GM18520 (cell line): Measurements from ENCODE around the gene PPCS.

ENCODE experiments used
- ATAC-seq: cut with Tn5 transposase; IDR thresholded peaks from one replicate; pipeline ENCODE4 v1.9.1; 2021; ENCODE audit not compliant: unreplicated experiment

Gene PPCS

GRCh38 chr1:42456010-42456753 is at the start of gene PPCS, which contains the start of gene ZMYND12:
Gene PPCS, plus strand, starts transcription at chr1:42456543. Its CDS starts 23 bp downstream, at chr1:42456566.
Gene ZMYND12, minus strand, starts transcription at chr1:42456022. Its CDS starts 25 bp downstream, at chr1:42455997.
- ATAC-seq, result peak; percentile 80

- ATAC-seq, result no peak
Observed at GRCh38 chr1:42414551-42415496, 41.5 kb upstream of the PPCS start.

- ATAC-seq, result no peak
Observed at GRCh38 chr1:42417166-42417565, 39.2 kb upstream of the PPCS start.

DNA sequence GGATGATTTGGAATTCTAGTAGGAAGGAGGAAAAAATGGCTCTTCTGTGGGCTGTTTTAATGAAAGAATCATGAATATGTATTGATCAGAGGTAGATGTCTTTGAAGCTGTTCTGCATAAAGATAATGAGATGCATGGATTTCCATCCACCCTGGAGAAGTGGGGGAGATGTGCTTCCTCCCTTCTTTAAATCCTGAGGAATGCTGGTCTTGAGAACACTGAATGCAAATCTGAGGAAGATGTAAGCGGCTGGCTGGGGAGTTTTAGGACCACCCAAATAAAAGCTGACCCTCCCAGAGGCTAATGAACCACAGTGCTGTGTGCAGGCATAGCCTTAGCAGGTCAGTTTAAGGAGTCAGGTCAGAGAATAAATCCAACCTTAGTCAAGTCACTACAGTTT is 37.8 kb upstream of the PPCS start:
- ATAC-seq, result no peak

DNA sequence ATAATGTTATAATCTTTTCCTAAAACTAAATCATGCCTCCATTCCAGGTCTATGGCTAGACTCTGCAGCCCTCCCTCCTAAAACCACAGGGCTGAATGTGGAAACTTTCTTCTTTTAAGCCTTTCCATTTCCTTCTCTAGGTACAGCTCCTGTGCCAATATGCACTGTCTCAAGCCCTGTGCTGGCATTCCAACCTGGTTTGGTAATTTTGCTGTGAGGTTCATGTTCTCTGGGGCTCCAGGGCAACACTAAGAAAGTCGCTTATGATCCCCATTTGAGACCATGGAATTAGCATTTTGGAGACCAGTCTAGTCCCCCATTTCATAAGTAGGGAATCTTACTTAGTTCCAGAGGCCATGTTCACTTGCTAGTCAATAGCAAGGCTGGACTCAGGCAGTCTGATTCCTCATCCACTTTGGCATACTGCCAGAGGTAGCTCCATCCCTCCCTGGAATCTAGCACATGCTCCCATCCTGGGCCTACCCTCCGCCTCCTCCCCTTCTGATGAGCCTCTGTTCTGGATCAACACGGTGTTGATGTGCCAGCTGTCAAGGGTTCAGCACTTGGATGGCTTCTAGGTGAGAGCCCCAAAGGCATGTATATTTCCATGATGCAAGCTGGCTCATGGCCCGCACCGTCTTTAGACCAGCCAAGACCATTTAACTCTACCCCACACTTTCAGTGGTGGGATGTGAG is 37.1 kb upstream of the PPCS start:
- no peak for ATAC-seq

DNA sequence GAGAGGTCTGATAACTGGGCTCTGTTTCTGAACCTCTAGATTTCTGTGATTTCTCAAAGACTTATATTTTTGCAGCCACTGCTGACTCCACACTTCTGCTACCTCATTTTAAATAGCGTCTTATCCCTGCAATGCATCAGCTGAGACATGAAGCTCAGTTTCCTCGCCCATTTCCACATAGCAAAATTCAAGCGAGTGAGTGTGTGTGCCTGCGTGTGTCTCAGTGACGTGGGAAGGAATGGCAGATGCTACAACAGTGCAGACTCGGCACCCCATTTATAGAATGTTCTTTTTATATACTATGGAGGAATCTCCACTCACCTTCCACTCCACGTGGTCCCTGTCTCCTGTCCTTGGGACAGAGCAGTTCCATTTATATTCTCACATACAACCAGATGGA is 36.2 kb upstream of the PPCS start:
- ATAC-seq, result no peak

GRCh38 chr1:42420911-42421585 is 35.3 kb upstream of the PPCS start:
- ATAC-seq, result no peak

DNA sequence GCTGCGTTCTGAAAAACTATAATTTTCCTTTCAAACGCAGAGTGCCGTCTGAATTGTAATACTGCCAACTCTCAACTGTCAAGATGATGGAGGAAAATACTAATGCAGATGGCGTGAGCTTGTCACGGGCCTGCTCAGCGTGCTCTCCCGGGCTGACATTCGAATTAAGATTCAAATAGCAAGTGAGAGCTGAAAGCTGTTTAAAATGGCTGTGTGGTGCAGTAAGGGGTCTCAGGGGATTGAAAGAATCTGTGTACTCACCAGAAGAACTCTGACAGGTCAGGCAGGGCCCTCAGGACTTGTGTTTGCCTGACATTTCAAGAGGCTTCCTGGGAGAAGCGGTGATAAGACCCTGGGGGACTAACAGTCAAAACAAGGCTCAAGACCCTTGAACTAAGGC is 33.6 kb upstream of the PPCS start:
- ATAC-seq, result no peak

- no peak for ATAC-seq
Observed at GRCh38 chr1:42423681-42424080, 32.7 kb upstream of the PPCS start.

GRCh38 chr1:42424201-42424600 is 32.1 kb upstream of the PPCS start:
- no peak for ATAC-seq

GRCh38 chr1:42427240-42427639 is 29.1 kb upstream of the PPCS start:
- no peak for ATAC-seq

- ATAC-seq, result no peak
Observed at GRCh38 chr1:42429603-42430002, 26.7 kb upstream of the PPCS start.

- no peak for ATAC-seq
Observed at GRCh38 chr1:42430286-42431135, 25.8 kb upstream of the PPCS start.

- no peak for ATAC-seq
Observed at GRCh38 chr1:42431514-42431913, 24.8 kb upstream of the PPCS start.

GRCh38 chr1:42432714-42433113 is 23.6 kb upstream of the PPCS start:
- no peak for ATAC-seq

GRCh38 chr1:42433369-42433768 is 23.0 kb upstream of the PPCS start:
- no peak for ATAC-seq

DNA sequence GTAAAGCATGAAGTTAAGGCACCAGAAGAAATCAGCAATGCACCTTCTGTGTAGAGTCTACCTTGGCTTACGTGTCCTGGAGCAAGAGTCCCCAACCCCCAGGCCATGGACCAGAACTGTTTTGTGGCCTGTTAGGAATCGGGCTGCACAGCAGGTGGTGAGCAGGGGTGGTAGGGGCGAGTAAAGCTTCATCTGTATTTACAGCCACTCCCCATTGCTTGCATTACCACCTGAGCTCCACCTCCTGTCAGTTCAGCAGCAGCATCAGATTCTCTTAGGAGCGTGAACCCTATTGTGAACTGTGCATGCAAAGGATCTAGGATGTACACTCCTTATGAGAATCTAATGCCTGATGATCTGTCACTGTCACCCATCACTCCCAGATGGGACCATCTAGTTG is 22.0 kb upstream of the PPCS start:
- no peak for ATAC-seq

DNA sequence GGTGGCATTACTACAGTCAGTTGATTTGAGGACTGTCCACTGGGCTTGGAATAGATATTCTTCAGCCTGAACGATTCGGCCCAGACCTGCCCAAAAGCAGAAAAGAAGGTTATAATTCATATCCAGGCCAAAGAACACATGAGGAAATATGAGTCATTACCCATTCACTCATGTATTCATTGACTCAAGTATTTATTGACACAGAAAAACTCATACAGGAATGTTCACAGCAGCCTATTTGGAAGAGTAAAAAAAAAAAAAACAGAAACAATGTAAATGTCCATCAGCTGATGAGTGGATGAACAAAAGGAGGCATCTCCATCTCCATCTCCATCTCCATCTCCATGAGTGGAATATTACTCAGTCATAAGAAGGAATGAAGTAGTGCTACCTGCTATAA is 16.4 kb upstream of the PPCS start:
- no peak for ATAC-seq

DNA sequence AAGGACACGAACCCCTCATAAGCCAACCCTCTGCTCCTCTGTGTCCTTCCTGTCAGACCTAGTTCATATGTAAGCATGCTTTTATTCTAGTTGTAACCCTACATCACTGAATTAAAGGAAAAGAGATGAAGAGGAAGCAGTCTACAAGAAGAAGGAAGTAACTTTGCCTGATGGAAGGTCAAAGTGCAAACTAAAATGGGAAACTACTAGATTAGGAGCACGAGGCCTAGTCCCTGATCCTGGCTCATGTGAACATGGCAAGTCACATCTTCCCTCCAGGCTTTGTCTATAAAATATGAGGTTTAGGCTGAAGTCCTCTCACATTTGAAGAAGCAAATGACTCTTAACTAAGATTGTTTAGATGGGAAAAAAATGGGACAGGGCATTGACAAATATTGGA is 13.7 kb upstream of the PPCS start:
- ATAC-seq, result no peak

DNA sequence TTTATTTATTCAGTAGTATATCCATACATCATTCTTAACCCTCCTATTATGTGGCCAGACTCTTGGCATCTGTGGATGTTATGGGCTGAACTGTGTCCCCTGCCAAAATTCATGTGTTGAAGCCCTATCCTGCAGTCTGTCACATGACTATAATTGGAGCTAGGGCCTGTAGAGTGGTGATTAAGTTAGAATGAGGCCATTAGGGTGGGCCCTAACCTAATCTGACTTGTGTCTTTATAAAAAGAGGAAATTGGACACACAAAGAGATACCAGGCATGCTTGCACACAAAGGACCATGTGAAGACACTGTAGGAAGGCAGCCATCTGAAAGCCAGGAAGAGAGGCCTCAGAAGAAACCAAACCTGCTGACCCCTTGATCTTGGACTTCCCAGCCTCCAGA is 7.1 kb upstream of the PPCS start:
- ATAC-seq, result no peak
